Measurements from ENCODE around the gene CRACR2A.

DNA sequence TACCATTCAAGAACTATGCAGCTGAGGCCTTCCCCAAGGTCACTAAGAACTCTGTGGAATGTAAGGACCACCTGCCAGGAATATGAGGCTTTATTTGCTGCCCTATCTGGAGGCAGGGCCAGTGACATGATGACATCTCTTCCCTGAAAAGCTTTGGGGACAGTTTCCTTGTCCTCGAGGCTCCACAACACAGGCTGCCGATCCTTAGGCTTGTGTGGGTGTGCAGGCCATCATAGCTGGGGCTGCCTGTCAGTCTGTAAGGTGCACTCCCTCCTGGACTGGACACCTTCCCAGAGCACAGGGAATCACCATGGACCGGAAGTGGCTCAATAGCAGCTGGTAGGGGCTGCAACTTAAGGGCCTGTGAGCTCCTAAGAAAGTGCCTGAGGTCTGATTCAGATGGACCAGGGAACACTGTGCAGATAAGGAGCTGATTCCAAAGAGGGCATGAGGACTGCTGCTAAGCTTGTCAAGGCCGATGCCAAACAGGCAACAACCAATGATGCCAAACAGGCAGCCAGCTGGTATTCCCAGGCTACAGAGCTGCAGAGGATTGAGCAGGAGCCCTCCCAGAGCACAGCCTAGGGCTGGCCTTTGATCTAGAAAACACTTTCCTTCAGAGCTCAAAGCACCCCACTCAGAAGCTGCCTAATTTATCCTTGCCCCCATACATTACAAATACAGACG, 84.3 kb downstream of the CRACR2A start:
- TF ChIP-seq MXI1 (IDR thresholded peaks at IDR 0.05; ENCODE audit: borderline replicate concordance, low read depth, low read length) (no peak), CTCF (conservative IDR thresholded peaks at IDR 0.05; ENCODE audit: low read depth, low read length) (no peak), CHD1 (IDR thresholded peaks at IDR 0.05; ENCODE audit: low read depth, low read length) (no peak), MAZ (IDR thresholded peaks at IDR 0.05; ENCODE audit: borderline replicate concordance, low read depth, low read length) (no peak), RAD21 (IDR thresholded peaks at IDR 0.05; ENCODE audit: low read length) (no peak), MAFK (IDR thresholded peaks at IDR 0.05; ENCODE audit: low read depth, low read length) (no peak), POLR2A (IDR thresholded peaks at IDR 0.05; ENCODE audit: low read depth, low read length) (no peak), BHLHE40 (IDR thresholded peaks at IDR 0.05; ENCODE audit: low read depth, low read length) (no peak), RFX5 (IDR thresholded peaks at IDR 0.05; ENCODE audit: low read depth, low read length) (no peak), NFE2L2 (IDR thresholded peaks at IDR 0.05; ENCODE audit: low read depth, low read length) (no peak), SMC3 (IDR thresholded peaks at IDR 0.05; ENCODE audit: low read depth, low read length) (no peak), CEBPB (IDR thresholded peaks at IDR 0.05; ENCODE audit: low read depth, low read length) (no peak), ELK1 (IDR thresholded peaks at IDR 0.05; ENCODE audit: borderline replicate concordance, low read depth, low read length) (no peak)
- TF ChIP-seq, protein P1, sequence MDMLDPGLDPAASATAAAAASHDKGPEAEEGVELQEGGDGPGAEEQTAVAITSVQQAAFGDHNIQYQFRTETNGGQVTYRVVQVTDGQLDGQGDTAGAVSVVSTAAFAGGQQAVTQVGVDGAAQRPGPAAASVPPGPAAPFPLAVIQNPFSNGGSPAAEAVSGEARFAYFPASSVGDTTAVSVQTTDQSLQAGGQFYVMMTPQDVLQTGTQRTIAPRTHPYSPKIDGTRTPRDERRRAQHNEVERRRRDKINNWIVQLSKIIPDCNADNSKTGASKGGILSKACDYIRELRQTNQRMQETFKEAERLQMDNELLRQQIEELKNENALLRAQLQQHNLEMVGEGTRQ (IDR thresholded peaks at IDR 0.05; ENCODE audit: low read depth, low read length): no peak

All from IMR-90 (cell line).